Measurements from ENCODE around the gene MAPK11.

Gene MAPK11

DNA sequence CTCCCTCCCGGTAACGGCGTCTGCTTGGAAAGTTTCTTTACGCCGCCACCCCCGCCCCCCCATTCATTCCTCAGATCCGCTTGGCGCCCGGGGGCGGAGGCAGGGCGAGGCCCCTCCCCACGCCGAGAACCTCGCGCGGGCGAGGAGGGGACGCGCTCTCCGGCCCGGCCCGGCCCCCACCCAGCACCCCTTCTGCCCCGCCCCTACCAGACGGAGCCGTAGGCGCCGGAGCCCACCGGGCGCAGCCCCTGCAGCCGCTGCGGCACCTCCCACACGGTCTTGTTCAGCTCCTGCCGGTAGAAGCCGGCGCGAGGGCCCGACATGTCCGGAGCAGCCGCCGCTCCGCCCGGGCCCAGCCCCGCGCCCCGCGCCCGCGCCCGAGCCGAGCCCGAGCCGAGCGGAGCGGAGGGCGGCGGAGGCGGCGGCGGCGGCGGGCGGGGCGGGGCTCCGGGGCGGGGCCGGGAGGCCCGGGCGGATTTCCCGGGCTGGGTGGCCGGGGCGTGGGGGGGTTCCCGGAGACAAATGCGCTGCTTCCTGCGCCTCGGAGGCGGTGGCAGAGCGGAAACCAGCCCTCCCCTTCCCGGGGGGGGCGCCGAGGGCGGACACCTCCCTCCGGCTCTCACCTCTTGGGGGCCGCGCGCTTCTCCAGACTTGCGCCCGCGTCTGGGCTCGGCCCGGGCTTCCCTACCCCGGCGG lies at the start of gene MAPK11:
MAPK11 (minus strand) TSS at position 411 of the 696 bp plus-strand sequence; CDS start at position 323, 88 bp downstream.
- peak; percentile 80 for DNase-seq

- no peak for DNase-seq
Measured at GRCh38 chr22:50319503-50319951, 49.3 kb upstream of the MAPK11 start.

DNA sequence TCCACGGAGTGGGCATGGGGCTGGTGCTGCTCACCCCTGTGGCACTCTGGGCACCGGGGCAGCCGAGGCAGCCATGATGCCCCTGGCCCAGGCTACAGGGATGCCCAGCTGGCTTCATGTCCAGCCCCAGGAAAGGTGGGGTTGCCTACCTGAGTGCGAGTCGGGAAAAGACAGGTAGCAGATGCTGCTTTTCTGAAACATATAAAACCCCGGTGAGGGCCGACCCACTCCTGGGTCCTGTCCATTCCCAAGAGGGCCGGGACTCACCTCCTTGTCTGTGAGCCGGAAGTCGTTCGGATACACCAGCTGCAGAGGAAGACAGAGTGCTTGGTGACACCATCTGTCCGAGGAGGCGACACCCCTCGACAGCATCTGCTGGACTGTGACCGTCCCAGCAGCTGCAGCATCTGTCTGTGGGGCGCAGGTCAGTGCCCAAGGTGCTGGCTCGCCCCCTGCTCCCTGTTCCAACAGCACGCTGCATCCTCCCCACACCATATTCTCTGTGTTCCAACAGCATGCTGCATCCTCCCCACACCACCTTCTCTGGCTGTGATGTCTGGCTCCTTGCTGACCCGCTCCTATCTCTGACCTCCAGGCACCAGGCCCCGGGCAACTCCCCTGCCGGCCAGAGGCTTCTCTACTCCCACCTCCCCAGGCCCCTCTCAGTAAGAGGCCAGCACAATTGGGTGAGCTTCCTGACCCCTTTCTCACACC lies 48.7 kb upstream of the MAPK11 start:
- no peak for DNase-seq

- no peak for DNase-seq
Measured at GRCh38 chr22:50318356-50318697, 48.1 kb upstream of the MAPK11 start.

GRCh38 chr22:50317674-50318073 lies 47.5 kb upstream of the MAPK11 start:
- no peak for DNase-seq

GRCh38 chr22:50317178-50317577 lies 47.0 kb upstream of the MAPK11 start:
- no peak for DNase-seq

DNA sequence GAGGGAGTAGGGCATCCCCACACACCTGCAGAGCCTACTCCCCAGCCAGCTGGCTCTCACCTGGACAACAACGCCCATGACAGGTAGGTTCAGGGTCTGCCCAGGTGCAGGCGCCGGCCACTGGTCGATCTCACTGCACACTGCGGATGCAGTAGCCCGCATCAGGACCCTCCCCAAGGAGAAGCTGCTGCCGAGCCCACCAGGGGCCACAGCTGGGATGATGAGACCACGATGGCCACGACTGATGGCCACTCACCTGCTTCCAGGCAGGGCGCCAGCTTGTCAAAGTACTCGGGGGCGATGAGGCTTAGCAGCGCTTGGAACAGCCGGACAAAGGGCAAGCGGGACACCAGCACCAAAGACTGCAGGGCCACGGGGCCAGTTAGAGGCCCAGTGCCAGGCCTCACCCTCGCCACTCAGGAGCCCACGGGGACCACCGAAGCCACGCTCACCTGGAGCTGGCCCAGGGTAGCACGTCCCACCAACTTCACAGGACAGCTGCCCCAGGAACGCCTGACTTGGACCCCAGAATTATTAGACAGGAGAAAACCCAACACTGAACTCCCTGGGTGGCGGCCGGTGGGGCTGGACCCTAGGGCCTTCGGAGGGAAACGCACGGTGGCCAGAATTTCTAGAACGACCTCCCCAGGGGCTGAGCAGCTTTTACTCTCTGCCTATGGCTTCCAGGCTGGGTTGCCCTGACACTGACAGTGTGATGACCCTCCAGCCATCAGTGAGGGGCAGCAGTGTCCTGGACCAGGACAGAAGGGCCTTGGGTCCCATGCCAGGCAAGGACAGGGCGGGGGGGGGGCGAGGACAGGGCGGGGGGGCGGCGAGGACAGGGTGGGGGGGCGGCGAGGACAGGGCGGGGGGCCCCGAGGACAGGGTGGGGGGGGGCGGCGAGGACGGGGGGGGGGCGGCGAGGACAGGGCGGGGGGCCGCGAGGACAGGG lies 46.2 kb upstream of the MAPK11 start:
- no peak for DNase-seq

DNA sequence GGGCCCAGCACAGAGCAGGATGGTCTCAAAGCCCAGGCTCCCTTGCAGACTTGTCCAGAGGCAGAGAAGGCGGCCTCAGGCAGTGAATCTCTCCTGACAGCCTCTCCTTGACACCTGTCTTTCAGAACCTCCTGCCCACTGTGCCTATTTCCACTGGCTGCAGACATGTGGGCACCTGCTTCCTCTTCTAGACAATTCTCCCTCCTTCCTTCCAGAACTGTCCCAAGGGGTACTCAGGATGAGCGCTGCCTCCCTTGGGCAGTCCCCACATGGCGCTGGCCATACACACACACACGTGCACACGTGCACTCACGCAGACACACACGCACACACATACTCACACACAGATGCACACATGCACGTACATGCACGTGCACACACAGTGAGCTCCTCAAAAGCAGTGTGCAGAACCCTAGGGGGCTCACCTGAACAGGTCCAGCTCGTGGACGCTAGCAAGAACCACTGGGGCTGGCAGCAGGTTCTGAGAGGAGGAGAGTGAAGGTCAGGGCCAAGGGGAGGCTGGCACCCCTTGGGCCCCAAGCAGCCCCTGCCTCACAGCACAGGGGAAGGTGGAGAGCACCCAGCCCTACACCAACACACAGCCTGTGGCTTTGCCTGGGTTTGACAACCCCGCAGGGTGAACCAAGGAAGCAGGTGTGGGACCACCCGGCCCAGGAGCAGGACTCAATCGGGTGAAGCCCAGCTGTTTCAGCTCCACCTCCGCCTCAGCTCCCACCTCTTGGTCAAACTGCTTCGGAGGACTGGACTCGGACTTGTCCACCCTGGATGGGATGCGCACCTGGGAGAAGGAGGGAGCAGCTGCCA lies 45.3 kb upstream of the MAPK11 start:
- DNase-seq = no peak

DNA sequence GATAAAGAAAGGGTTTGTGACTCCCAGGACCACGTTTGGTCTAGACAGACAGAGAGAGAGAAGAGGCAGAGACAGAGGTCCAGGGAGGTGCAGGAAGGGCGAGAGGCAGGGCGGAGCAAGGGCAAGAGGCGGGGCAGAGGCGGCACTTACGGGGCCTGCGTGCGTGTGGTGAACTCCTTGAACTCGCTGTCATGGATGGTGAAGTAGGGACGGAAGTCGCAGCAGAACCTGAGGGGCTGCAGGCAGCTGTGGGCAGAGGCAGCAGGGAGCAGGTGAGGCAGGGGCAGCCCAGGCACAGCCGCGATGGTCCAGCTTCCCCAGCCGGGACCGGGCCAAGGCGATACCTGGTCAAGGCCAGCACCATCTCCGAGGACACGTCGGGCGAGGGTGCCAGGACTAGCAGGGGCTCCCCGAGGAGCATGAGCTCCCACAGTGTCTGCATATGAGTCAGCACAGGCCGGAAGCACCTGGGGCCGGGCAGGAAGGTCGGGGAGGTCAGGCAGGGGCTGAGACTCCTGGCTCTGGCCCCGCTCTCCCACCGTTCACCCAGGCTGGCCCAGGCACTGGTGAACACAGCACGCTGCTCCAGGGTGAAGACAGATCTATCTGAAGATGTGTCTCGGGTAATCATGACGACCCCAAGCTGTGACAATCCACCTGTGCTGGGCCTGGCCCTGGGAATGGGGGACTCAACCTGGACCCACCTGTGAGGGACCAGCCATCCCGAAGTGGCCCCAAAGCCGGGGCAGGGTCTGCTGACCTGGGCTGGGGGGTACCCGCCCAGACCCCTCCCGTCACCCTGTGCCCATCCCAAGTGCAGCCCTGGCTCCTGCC lies 44.5 kb upstream of the MAPK11 start:
- DNase-seq = peak; percentile 81

DNA sequence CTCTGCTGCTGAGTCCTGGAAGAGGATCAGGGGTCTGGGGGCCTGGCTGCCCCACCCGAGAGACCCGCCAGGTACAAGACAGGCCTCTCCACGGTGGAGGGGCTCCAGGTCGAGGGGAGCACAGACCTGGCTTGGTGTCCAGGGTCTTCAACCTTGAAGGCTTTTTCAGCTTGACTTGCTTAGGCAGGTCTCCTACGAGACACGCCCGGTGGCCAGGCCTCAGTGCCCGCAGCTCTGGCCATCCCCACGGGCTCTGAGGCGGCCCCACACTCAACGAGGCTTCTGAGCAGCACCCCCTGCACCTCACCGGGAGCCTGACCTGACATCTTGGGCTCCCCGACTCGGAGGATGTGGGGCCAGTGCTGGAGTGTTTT lies 43.9 kb upstream of the MAPK11 start:
- no peak for DNase-seq

DNA sequence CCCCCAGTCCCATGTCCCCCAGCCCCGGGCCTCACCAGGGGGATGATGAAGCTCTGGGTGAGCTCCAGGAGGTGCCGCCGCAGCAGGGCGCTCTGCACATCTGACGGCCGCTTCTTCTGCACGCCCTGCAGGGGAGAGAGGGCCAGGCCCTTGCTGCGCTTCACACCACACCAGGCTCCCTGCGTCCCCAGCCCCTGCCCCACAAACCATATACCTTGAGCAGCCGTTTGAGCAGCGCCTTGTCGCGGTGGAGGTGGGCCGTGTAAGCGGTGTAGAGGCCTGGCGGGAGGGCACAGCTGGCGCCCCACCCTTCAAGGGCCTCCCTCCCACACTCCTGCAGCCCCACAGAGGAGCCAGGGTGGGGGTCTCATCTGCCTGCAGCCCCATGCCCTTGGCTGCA lies 43.4 kb upstream of the MAPK11 start:
- no peak for DNase-seq

DNA sequence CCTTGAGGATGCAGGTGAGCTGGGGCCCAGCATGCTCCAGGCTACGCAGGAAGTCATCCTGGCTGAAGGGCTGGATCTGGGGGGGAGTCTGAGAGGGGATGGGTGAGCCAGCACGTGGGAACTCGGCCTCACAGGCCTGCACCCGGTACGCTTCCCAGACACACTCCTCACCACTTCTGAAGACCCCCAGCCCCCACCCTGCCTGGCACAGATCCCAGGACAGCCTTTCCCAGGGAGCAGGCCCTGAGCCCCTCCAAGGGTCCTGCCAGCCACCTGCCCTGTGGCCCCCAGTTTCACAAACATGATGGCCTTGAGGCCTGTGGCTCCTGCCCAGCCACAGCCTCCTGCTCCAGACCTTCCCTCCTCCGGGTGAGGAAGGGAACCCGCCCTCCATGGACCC lies 42.8 kb upstream of the MAPK11 start:
- no peak for DNase-seq

GRCh38 chr22:50312371-50312770 lies 42.2 kb upstream of the MAPK11 start:
- no peak for DNase-seq

GRCh38 chr22:50311606-50312351 lies 41.6 kb upstream of the MAPK11 start:
- no peak for DNase-seq

GRCh38 chr22:50310949-50311444 lies 40.8 kb upstream of the MAPK11 start:
- no peak for DNase-seq

- DNase-seq = no peak
Measured at GRCh38 chr22:50310031-50310722, 40.0 kb upstream of the MAPK11 start.

DNA sequence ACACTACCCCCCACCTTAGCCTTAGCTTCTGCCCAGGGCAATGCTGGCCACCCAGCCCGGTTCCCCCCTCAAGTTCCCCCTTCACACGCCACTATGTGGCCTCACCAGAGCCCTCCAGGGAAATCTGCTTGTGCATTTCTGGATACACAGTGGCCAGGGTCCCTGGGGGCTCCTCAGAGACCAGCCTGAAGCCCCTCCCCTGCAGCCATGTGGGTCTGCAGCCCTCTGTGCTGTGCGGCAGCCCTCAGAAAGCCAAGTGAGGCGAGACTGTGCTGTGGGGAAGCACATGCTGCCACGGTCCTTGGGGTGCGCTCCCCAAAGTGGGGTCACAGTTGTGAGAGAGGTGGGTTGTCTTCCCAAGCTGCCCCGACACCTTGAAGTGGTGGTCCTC lies 39.4 kb upstream of the MAPK11 start:
- DNase-seq = no peak

DNA sequence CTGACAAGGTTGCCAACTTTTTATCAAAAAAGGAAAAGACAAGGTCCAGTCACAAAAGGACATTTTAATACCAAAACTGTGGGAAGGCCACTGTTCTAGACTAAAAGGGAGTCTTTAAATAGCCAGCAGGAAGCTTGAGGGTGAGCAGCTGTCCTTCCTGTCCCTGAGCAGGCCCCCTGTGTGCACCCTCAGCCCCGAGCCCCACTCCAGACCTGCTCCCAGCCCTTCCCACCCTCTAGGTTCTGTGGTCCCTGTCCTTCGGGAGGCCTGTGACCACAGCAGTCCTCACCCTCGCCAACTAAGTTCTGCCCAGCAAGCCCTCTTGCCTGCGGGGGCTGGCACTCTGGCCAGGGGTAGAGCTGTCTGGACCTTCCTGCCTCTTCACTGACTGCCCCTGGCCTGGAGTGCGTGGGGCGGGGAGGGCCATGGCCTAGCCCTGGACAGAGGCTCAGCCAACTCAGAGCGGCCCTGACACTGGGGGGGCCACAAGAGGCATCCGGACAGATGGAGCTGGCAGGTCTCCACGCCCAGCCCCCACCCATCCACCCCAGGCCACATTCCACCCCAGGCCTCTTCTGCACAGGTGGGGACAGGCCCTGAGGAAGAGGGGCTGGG lies 38.9 kb upstream of the MAPK11 start:
- no peak for DNase-seq

DNA sequence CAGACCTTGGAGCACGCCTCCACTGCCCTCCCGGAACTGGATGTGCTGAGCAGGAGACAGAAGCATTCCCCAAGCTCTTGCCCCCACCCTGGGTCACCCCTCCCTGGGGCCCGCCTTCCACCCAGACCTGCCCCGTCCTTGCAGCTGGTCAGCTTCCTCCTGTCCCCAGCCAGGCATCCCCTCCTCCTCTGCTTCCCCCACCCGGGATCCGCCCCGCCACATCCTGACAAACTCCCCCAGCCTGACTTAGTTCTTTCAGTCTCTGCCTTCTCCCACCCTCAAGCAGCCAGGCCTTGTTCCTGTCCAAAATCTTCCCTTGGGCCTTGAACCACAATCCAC lies 38.4 kb upstream of the MAPK11 start:
- DNase-seq = peak; percentile 68

All from CD4-positive, alpha-beta T cell treated with Interleukin-15 for 1 hour (primary cell).